AG09309 (cell line): ENCODE results near the gene SSX2IP.

Source experiments
- DNase-seq: peaks from one replicate; pipeline ENCODE4 v3.0.0-alpha.2; 2010; ENCODE audit warnings: low read depth
- H3K4me3 ChIP-seq: 2 replicates; pipeline ENCODE4 v1.5.1; 2011; ENCODE audit warnings: mild to moderate bottlenecking, low read depth, low read length, moderate library complexity; ENCODE audit not compliant: control insufficient read depth
- CTCF ChIP-seq: IDR thresholded peaks from 2 replicates; pipeline ENCODE4 v1.5.1; 2011; ENCODE audit warnings: mild to moderate bottlenecking, low read depth, low read length, inconsistent platforms; ENCODE audit not compliant: insufficient read depth, control insufficient read depth; ENCODE audit errors: missing control alignments

Gene SSX2IP

GRCh38 chr1:84672080-84672854 is 18.0 kb downstream of the SSX2IP start:
- H3K4me3 ChIP-seq: no peak overlapping the region
- no peak for DNase-seq
- TF ChIP-seq CTCF: no peak

GRCh38 chr1:84669831-84670230 is 20.4 kb downstream of the SSX2IP start:
- TF ChIP-seq CTCF: no peak
- DNase-seq: no peak
- no peak overlapping the region for H3K4me3 ChIP-seq

GRCh38 chr1:84668185-84668584 is 22.1 kb downstream of the SSX2IP start:
- TF ChIP-seq CTCF: peak; percentile 20
- no peak for DNase-seq
- no peak overlapping the region for H3K4me3 ChIP-seq

GRCh38 chr1:84665703-84666317 is 24.5 kb downstream of the SSX2IP start:
- DNase-seq: peak; percentile 24

GRCh38 chr1:84653130-84653677 is 37.1 kb downstream of the SSX2IP start:
- DNase-seq: no peak
- TF ChIP-seq CTCF: peak; percentile 21
- no peak overlapping the region for H3K4me3 ChIP-seq

More at GRCh38 chr1:84665703-84666317, 24.5 kb downstream of the SSX2IP start:
- no peak for TF ChIP-seq CTCF
- no peak overlapping the region for H3K4me3 ChIP-seq

GRCh38 chr1:84644472-84644871 is 45.8 kb downstream of the SSX2IP start:
- no peak overlapping the region for H3K4me3 ChIP-seq
- no peak for TF ChIP-seq CTCF
- no peak for DNase-seq
